GM19035 (cell line): ENCODE data around the gene VKORC1L1.
"Not testable (repeated sequence)": the region's sequence is repeated elsewhere in the genome, so short reads cannot be mapped to it uniquely, and the experiment has no call there.

ENCODE experiments used
- ATAC-seq: cut with Tn5 transposase; IDR thresholded peaks from one replicate; pipeline ENCODE4 v1.9.1; 2021; ENCODE audit not compliant: unreplicated experiment

The VKORC1L1 gene

GRCh38 chr7:65880242-65880641, 7.4 kb downstream of the VKORC1L1 start:
- ATAC-seq: not testable (repeated sequence)

DNA sequence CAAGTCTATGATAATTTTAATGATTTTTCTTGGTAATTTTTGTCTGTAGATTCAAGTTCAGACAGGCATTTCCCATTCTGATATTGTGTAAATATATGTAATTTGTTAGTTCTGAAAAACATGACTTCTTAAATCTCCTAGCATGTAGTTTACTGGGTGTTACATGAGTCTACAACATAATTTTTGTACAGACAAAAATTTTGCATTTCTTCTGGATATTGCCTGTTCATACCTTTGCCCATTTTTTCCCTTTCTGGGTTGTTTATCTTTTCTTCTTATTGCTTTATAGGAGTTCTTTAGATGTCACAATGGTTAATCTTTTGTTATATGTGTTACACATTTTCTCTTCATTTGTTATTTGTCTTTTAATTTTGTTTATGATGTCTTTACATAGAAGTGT, 12.1 kb downstream of the VKORC1L1 start:
- ATAC-seq: not testable (repeated sequence)

DNA sequence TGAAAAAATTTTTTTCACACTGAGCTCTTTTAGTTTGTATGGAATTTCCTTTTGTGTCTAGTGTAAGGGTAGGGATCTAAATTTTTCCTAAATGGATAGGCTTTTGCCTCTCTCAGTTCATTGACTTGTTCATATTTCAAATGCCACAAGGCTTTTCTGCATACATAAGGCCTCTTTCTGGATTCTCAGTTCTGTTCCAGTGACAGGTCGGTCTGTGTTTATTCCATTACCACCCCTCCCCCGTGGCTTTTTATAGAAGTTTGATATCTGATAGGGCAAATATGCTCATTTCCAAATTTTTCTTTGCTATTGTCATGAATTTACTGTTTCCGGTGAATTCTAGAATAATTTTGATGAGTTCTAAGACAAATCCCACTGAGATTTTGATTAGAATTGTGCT, 12.7 kb downstream of the VKORC1L1 start:
- not testable (repeated sequence) for ATAC-seq

- not testable (repeated sequence) for ATAC-seq
These were observed 15.7 kb downstream of the VKORC1L1 start for GRCh38 chr7:65888434-65889156.

- not testable (repeated sequence) for ATAC-seq
These were observed 16.8 kb downstream of the VKORC1L1 start for GRCh38 chr7:65889722-65890121.

- ATAC-seq: no peak
These were observed 19.3 kb downstream of the VKORC1L1 start for GRCh38 chr7:65892161-65892560.

DNA sequence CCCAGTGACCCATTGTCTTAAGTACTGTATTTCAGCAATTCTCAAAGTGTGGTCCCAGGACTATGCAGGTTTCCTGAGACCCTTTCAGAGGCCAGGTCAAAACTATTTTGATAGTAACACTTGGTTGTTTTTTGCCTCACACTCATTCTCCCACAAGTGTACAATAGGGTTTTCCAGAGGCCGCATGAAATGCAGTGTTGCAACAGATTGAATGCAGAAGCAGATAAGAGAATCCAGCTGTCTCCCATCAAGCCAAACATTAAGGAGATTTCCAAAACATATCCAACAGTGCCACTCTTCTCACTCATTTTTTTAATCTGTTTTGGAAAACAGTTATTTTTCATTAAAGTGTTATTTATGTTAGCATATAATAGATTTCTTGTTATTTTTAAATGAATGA, 20.0 kb downstream of the VKORC1L1 start:
- no peak for ATAC-seq

- no peak for ATAC-seq
These were observed 23.5 kb downstream of the VKORC1L1 start for GRCh38 chr7:65896279-65896870.

DNA sequence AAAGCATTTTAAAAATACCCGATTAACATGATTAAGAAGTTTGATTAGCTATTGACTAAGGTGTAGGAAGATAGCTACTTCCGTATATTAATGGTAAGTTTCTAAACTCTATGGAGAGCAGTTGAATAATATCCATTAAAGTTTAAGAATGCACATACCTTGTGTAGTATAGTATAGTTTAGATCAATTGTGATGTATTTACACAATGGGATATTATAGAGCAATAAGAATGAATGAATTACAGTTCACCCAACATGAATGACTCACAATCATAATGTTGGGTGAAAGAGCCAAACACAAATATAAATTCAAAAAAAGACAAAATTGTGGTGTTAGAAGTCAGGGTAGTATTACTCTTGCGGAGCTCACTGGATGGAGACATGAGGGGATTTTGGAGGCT, 24.4 kb downstream of the VKORC1L1 start:
- ATAC-seq: not testable (repeated sequence)

- ATAC-seq: peak; percentile 56
These were observed 26.0 kb downstream of the VKORC1L1 start for GRCh38 chr7:65898677-65899447.

DNA sequence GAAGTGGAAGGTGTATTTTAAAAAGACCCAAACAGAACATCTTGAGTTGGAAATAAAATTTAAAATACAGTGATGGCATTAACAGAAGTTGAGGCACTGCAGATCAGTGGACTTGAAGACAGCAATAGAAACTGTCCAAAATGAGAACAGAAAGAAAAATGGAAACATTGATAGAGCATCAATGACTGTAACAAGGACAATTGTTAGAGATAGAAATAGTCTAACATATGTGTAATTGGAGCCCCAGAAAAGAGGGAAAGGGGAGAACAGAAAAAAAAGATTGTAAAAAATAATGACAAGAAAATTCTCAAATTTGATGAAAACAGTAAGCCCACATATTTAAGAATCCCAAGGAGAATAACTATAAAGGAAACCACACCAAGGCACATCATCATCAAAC, 29.4 kb downstream of the VKORC1L1 start:
- ATAC-seq: no peak

DNA sequence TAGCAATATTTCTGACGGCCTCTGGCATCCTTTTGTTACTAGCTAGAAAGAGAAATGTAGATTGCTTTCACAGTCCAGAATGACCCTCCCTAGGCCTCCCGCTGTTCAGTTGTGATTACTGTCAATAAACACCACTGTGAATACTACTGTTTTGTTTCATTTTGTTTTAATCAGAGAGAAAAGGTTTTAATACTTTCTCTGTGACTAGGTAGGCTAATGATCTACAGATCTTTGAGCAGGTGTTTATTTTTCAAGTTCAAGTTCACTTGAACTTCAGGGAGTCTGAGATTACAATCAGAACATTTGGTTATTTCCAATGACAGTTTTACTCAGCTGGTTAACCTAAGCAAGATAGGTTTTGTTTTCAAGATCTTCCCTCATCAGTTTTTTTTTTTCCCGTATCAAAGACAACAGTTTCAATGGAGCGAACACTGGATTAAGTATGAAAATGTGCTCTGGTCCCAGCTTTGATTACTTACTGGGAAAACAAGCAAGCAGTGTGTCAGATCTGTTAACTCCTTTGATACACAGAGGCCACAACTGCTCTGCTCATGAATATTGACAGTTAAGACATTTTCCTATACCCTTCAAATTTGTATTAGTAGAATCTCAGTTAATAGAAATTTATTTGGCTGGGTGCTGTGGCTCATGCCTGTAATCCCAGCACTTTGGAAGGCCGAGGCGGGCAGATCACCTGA, 34.8 kb downstream of the VKORC1L1 start:
- no peak for ATAC-seq

GRCh38 chr7:65910237-65910636, 37.4 kb downstream of the VKORC1L1 start:
- ATAC-seq: no peak

- no peak for ATAC-seq
These were observed 39.4 kb downstream of the VKORC1L1 start for GRCh38 chr7:65912237-65912636.

DNA sequence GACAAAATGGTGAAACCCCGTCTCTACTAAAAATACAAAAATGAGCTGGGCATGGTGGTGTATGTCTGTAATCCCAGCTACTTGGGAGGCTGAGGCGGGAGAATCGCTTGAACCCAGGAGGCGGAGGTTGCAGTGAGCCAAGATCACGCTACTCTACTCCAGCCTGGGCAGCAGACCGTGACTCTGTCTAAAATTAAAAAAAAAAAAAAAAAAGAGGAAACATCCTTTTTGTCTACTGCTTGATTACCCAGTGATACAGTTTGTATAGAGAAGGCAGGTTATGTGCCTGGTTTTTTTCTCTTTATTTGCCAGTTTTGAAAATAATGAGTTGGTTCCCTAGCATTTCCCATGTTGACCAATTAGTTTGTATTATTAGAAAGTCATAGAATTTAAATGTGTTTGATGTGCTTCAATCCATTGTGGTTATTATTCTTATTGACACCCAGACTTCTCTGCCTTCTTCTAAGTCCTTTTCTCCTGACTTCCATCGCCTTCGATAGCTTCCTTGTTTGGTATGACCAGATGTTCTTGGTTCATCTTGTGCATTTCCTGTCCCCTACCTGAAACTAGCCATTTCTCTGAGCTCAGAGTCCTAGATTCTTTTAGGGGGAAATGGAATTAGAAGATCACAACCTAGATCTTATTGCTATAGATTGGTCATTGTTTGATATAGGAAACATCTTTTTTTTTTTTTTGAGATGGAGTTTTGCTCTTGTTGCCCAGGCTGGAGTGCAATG, 43.2 kb downstream of the VKORC1L1 start:
- no peak for ATAC-seq

GRCh38 chr7:65923316-65923715, 50.4 kb downstream of the VKORC1L1 start:
- ATAC-seq: no peak

DNA sequence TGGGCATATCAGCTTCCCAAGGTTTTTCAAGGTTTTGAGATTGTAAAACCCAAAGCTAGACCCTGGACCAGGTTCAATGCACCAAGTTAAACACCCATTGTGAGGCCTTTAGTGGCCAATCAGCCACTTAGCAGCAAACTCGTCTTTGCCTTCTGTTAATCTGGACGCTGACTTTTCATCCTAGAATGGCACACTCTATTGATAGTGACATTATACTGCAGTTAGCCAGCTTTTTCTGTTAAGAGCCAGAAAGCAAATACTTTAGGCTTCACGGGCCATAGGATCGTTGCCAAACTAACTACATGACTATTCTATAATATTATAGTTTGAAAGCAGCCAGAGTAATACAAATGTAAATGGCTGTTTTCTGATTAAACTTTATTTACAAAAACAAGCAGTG, 51.3 kb downstream of the VKORC1L1 start:
- ATAC-seq: no peak

GRCh38 chr7:65925040-65925439, 52.2 kb downstream of the VKORC1L1 start:
- no peak for ATAC-seq

- ATAC-seq: no peak
These were observed 53.7 kb downstream of the VKORC1L1 start for GRCh38 chr7:65926588-65926987.
